ENCODE data around the gene OCLN. TPM values are rescaled to one million over a fixed set of nuclear protein-coding genes. Genes with fewer than 3 reads are reported as not detected.
"Not testable (repeated sequence)": the region's sequence is repeated elsewhere in the genome, so short reads cannot be mapped to it uniquely, and the experiment has no call there.

OCLN gene
- total and polyA plus RNA-seq, 2 experiments from 2014 or later: 72.7 to 119 TPM

- not testable (repeated sequence) for H2AFZ ChIP-seq; DNase-seq (ENCODE audit: low spot score); H3K27me3 ChIP-seq; H3K79me2 ChIP-seq; H3K9me3 ChIP-seq (ENCODE audit: low read depth); H3K9me2 ChIP-seq (replicated peaks; ENCODE audit: insufficient read depth); H3K4me3 ChIP-seq; H4K20me1 ChIP-seq (ENCODE audit: insufficient read depth, poor library complexity, severe bottlenecking); H3K36me3 ChIP-seq (replicated peaks; ENCODE audit: insufficient read depth, low read depth); H3K27ac ChIP-seq; H3K4me2 ChIP-seq; H3K4me1 ChIP-seq (ENCODE audit: insufficient read depth)
- 90% methylated on average over 3 of the region's 6 CpGs for WGBS (ENCODE audit: low lambda C conversion rate, missing lambda C conversion rate)
Observed at GRCh38 chr5:69606839-69607238, 114.2 kb downstream of the OCLN start.

Small RNA genes within 50 kb of the gene (small RNA-seq; reads per million reads assigned to genes)
- gene RN7SL616P: not detected
- gene RNU6-724P: not detected
- gene RPS27P14: not detected

Other genes with a start within 250 kb of the OCLN start
- gene CCDC125, start 160.0 kb upstream of the OCLN start, total RNA-seq: 0.28 and 0.37 TPM in 2 replicates
- 0.51 TPM in 1 of 2 replicates, not detected in the other for gene CCDC125, start 160.0 kb upstream of the OCLN start, polyA plus RNA-seq
- gene AK6, start 123.3 kb upstream of the OCLN start, total RNA-seq: 41.3 and 43.2 TPM in 2 replicates
- 74.1 and 89.7 TPM in 2 replicates for gene AK6, start 123.3 kb upstream of the OCLN start, polyA plus RNA-seq
- 75.5 and 81.6 TPM in 2 replicates for gene TAF9, start 123.3 kb upstream of the OCLN start, total RNA-seq
- 112 and 126 TPM in 2 replicates for gene TAF9, start 123.3 kb upstream of the OCLN start, polyA plus RNA-seq
- 20.2 and 33.8 TPM in 2 replicates for gene RAD17, start 123.0 kb upstream of the OCLN start, total RNA-seq
- 21.3 and 21.7 TPM in 2 replicates for gene RAD17, start 123.0 kb upstream of the OCLN start, polyA plus RNA-seq
- gene MARVELD2, start 77.7 kb upstream of the OCLN start, total RNA-seq: 43.5 and 45.4 TPM in 2 replicates
- gene MARVELD2, start 77.7 kb upstream of the OCLN start, polyA plus RNA-seq: 19.6 and 26.4 TPM in 2 replicates
- gene GTF2H2C, start 67.4 kb downstream of the OCLN start, total RNA-seq: 51.9 and 55.1 TPM in 2 replicates
- 22.2 and 24.8 TPM in 2 replicates for gene GTF2H2C, start 67.4 kb downstream of the OCLN start, polyA plus RNA-seq